Hematopoietic multipotent progenitor cell treated with erythropoietin and hydrocortisone succinate and interleukin-3 and kit ligand, for 4 days (in vitro differentiated cells): ENCODE results near the gene TBC1D5.
"Not testable (repeated sequence)": the region's sequence is repeated elsewhere in the genome, so short reads cannot be mapped to it uniquely, and the experiment has no call there.

Experiments
- DNase-seq: peaks from one replicate; pipeline ENCODE4 v3.0.0-alpha.2; 2015

The TBC1D5 gene

GRCh38 chr3:17742102-17742879 is at the start of gene TBC1D5:
TSS of gene TBC1D5 (minus strand) at chr3:17742631. CDS start at chr3:17508570, 234,061 bp downstream.
- peak; percentile 99 for DNase-seq

- DNase-seq = no peak
Observed at GRCh38 chr3:17783426-17783825, 41.0 kb upstream of the TBC1D5 start.

- peak; percentile 34 for DNase-seq
Observed at GRCh38 chr3:17782751-17783150, 40.3 kb upstream of the TBC1D5 start.

GRCh38 chr3:17780369-17780768 is 37.9 kb upstream of the TBC1D5 start:
- DNase-seq = not testable (repeated sequence)

- DNase-seq = peak; percentile 82
Observed at GRCh38 chr3:17779304-17780250, 37.1 kb upstream of the TBC1D5 start.

GRCh38 chr3:17777326-17777725 is 34.9 kb upstream of the TBC1D5 start:
- DNase-seq = peak; percentile 52

- DNase-seq = no peak
Observed at GRCh38 chr3:17775073-17775472, 32.6 kb upstream of the TBC1D5 start.

GRCh38 chr3:17774180-17774910 is 31.9 kb upstream of the TBC1D5 start:
- peak; percentile 62 for DNase-seq

GRCh38 chr3:17772556-17772955 is 30.1 kb upstream of the TBC1D5 start:
- no peak for DNase-seq

GRCh38 chr3:17771177-17772017 is 29.0 kb upstream of the TBC1D5 start:
- peak; percentile 91 for DNase-seq

- DNase-seq = no peak
Observed at GRCh38 chr3:17770682-17771081, 28.3 kb upstream of the TBC1D5 start.

GRCh38 chr3:17765819-17766472 is 23.5 kb upstream of the TBC1D5 start:
- DNase-seq = no peak

GRCh38 chr3:17761563-17761962 is 19.1 kb upstream of the TBC1D5 start:
- DNase-seq = no peak

- DNase-seq = no peak
Observed at GRCh38 chr3:17759901-17760300, 17.5 kb upstream of the TBC1D5 start.

GRCh38 chr3:17755836-17756235 is 13.4 kb upstream of the TBC1D5 start:
- DNase-seq = no peak

GRCh38 chr3:17753632-17753992 is 11.2 kb upstream of the TBC1D5 start:
- DNase-seq = no peak

- no peak for DNase-seq
Observed at GRCh38 chr3:17752876-17753631, 10.6 kb upstream of the TBC1D5 start.

- DNase-seq = no peak
Observed at GRCh38 chr3:17752436-17752835, 10.0 kb upstream of the TBC1D5 start.

GRCh38 chr3:17749705-17750293 is 7.4 kb upstream of the TBC1D5 start:
- no peak for DNase-seq

GRCh38 chr3:17749281-17749680 is 6.8 kb upstream of the TBC1D5 start:
- no peak for DNase-seq

- no peak for DNase-seq
Observed at GRCh38 chr3:17747890-17748247, 5.4 kb upstream of the TBC1D5 start.
